ENCODE measurements around the gene CLOCK.

- no peak for TF ChIP-seq CTCF (IDR thresholded peaks at IDR 0.05; ENCODE audit: insufficient read depth, low read length, poor library complexity, severe bottlenecking)
- no peak for TF ChIP-seq EZH2phosphoT487 (conservative IDR thresholded peaks at IDR 0.05; ENCODE audit: low read length)
Measured at GRCh38 chr4:55411621-55412020, 135.1 kb downstream of the CLOCK start.
